IMR-90 (cell line): ENCODE results near the gene TDRD12. TPM values are rescaled to one million over a fixed set of nuclear protein-coding genes. Genes with fewer than 3 reads are reported as not detected.

Experiments
- ATAC-seq: fragments of 200-7000 bp; cut with Tn5 transposase; 2 replicates; pipeline ENCODE4 v1.9.1; 2020; ENCODE audit warnings: low read depth, mild to moderate bottlenecking, moderate library complexity
- BruUV-seq: library from RNA; stranded (reverse); fragments of 400-500 nt; replicated peaks from 2 replicates; lab custom pipeline; 2021; lab: Mats Ljungman, UMichigan
- CTCF ChIA-PET: fragments of 300-600 bp; formaldehyde crosslinking; extraction: SDS; loops from one replicate; lab custom pipeline; 2021; ENCODE audit warnings: antibody characterized with exemption; lab: Yijun Ruan, JAX
- POLR2A ChIA-PET: fragments of 300-600 bp; sonication (Branson Sonifier 250); formaldehyde crosslinking; loops from one replicate; lab custom pipeline; 2022; ENCODE audit warnings: antibody characterized with exemption; ENCODE audit not compliant: unreplicated experiment; lab: Charles Lee
- DNase-seq: peaks from one replicate; pipeline ENCODE4 v3.0.0; 2013
- H2AFZ ChIP-seq: replicated peaks from 2 replicates; pipeline ENCODE3; 2013; ENCODE audit warnings: low read length, mild to moderate bottlenecking; ENCODE audit not compliant: poor library complexity
- H2AK5ac ChIP-seq: 2 replicates; pipeline ENCODE4 v1.6.1; 2013; ENCODE audit warnings: low read depth, low read length, inconsistent platforms
- H2AK9ac ChIP-seq: replicated peaks from 2 replicates; pipeline ENCODE3; 2013; ENCODE audit warnings: mild to moderate bottlenecking, low read depth, low read length, moderate library complexity; ENCODE audit not compliant: poor library complexity
- H2BK120ac ChIP-seq: 2 replicates; pipeline ENCODE4 v1.6.1; 2013; ENCODE audit warnings: low read depth, low read length, inconsistent platforms
- H2BK15ac ChIP-seq: 3 replicates; pipeline ENCODE4 v1.6.1; 2013; ENCODE audit warnings: low read depth, low read length, inconsistent platforms
- H2BK20ac ChIP-seq: 2 replicates; pipeline ENCODE4 v1.6.1; 2013; ENCODE audit warnings: low read depth, mild to moderate bottlenecking, inconsistent platforms, low read length, moderate library complexity
- H2BK5ac ChIP-seq: 2 replicates; pipeline ENCODE4 v1.6.1; 2013; ENCODE audit warnings: mild to moderate bottlenecking, low read depth, low read length, inconsistent platforms; ENCODE audit not compliant: poor library complexity, severe bottlenecking
- H3K14ac ChIP-seq: replicated peaks from 2 replicates; pipeline ENCODE4 v1.6.1; 2013; ENCODE audit warnings: low read depth, low read length, inconsistent platforms
- H3K18ac ChIP-seq: 2 replicates; pipeline ENCODE4 v1.6.1; 2013; ENCODE audit warnings: low read depth, low read length, control low read depth
- H3K23ac ChIP-seq: 2 replicates; pipeline ENCODE4 v1.6.1; 2013; ENCODE audit warnings: low read depth, low read length, inconsistent platforms
- H3K27ac ChIP-seq: 2 replicates; pipeline ENCODE4 v1.5.1; 2013; ENCODE audit warnings: mild to moderate bottlenecking, control low read depth, low read length; ENCODE audit not compliant: insufficient read depth
- H3K27me3 ChIP-seq: 2 replicates; pipeline ENCODE4 v1.6.1; 2013; ENCODE audit warnings: low read length; ENCODE audit not compliant: control insufficient read depth, insufficient read depth
- H3K36me3 ChIP-seq: 2 replicates; pipeline ENCODE4 v1.6.1; 2013; ENCODE audit warnings: low read length, mixed read lengths; ENCODE audit not compliant: control insufficient read depth, insufficient read depth
- H3K4ac ChIP-seq: 2 replicates; pipeline ENCODE4 v1.6.1; 2013; ENCODE audit warnings: low read depth, low read length, inconsistent platforms
- H3K4me1 ChIP-seq: 2 replicates; pipeline ENCODE4 v1.6.1; 2013; ENCODE audit warnings: low read length, mixed read lengths; ENCODE audit not compliant: control insufficient read depth, insufficient read depth
- H3K4me2 ChIP-seq: 2 replicates; pipeline ENCODE4 v1.6.1; 2013; ENCODE audit warnings: low read depth, mild to moderate bottlenecking, control low read depth, low read length, moderate library complexity
- H3K4me3 ChIP-seq: 2 replicates; pipeline ENCODE4 v1.5.1; 2013; ENCODE audit warnings: low read depth, mild to moderate bottlenecking, control low read depth, low read length, moderate library complexity; ENCODE audit not compliant: insufficient read depth
- H3K56ac ChIP-seq: 2 replicates; pipeline ENCODE4 v1.6.1; 2013; ENCODE audit warnings: low read length, inconsistent platforms; ENCODE audit not compliant: insufficient read depth; ENCODE audit errors: extremely low read depth
- H3K79me1 ChIP-seq, 2 experiments: 2 replicates each; pipeline ENCODE4 v1.6.1; 2013; ENCODE audit warnings: low read length in 2 of 2, inconsistent platforms in 1 of 2, low read depth in 1 of 2
- H3K9ac ChIP-seq: 2 replicates; pipeline ENCODE4 v1.6.1; 2013; ENCODE audit warnings: low read depth, low read length, control low read depth
- H3K9me1 ChIP-seq: 2 replicates; pipeline ENCODE4 v1.6.1; 2013; ENCODE audit warnings: low read length, inconsistent platforms; ENCODE audit not compliant: insufficient read depth
- H3K9me3 ChIP-seq: 2 replicates; pipeline ENCODE4 v1.6.1; 2013; ENCODE audit warnings: low read length; ENCODE audit not compliant: control insufficient read depth, insufficient read depth
- H4K20me1 ChIP-seq: 2 replicates; pipeline ENCODE4 v1.6.1; 2013; ENCODE audit warnings: low read length, inconsistent platforms; ENCODE audit not compliant: insufficient read depth
- H4K5ac ChIP-seq: 2 replicates; pipeline ENCODE4 v1.6.1; 2013; ENCODE audit warnings: mild to moderate bottlenecking, low read depth, low read length, control low read depth
- H4K8ac ChIP-seq, 2 experiments: 2 replicates each; pipeline ENCODE4 v1.6.1; 2013; ENCODE audit warnings: low read depth in 2 of 2, low read length in 2 of 2, control low read depth in 1 of 2, inconsistent platforms in 1 of 2
- H4K91ac ChIP-seq: 2 replicates; pipeline ENCODE4 v1.6.1; 2013; ENCODE audit warnings: low read depth, low read length, inconsistent platforms; ENCODE audit not compliant: insufficient read depth
- BHLHE40 ChIP-seq: fragments of 150-350 bp; IDR thresholded peaks from 2 replicates; pipeline ENCODE4 v1.6.1; 2016; ENCODE audit warnings: mild to moderate bottlenecking, low read depth, low read length
- CEBPB ChIP-seq: IDR thresholded peaks from 2 replicates; pipeline ENCODE4 v1.6.1; 2012; ENCODE audit warnings: low read depth, low read length, improper control_type of control experiment
- CHD1 ChIP-seq: IDR thresholded peaks from 2 replicates; pipeline ENCODE4 v1.6.1; 2012; ENCODE audit warnings: low read depth, low read length, improper control_type of control experiment
- FOS ChIP-seq: fragments of 150-350 bp; IDR thresholded peaks from 2 replicates; pipeline ENCODE4 v1.6.1; 2016; ENCODE audit warnings: low read depth, low read length
- MAFK ChIP-seq: IDR thresholded peaks from 2 replicates; pipeline ENCODE4 v1.6.1; 2012; ENCODE audit warnings: low read depth, low read length, improper control_type of control experiment
- MAZ ChIP-seq: IDR thresholded peaks from 2 replicates; pipeline ENCODE4 v1.6.1; 2012; ENCODE audit warnings: low read depth, mild to moderate bottlenecking, low read length, improper control_type of control experiment, moderate library complexity, borderline replicate concordance
- MXI1 ChIP-seq: IDR thresholded peaks from 2 replicates; pipeline ENCODE4 v1.6.1; 2012; ENCODE audit warnings: low read depth, mild to moderate bottlenecking, low read length, moderate library complexity, borderline replicate concordance
- NFE2L2 ChIP-seq: fragments of 150-350 bp; IDR thresholded peaks from 2 replicates; pipeline ENCODE4 v1.6.1; 2016; ENCODE audit warnings: low read depth, mild to moderate bottlenecking, low read length
- POLR2A ChIP-seq: IDR thresholded peaks from 2 replicates; pipeline ENCODE4 v1.6.1; 2012; ENCODE audit warnings: mild to moderate bottlenecking, low read depth, low read length
- RAD21 ChIP-seq: IDR thresholded peaks from 2 replicates; pipeline ENCODE4 v1.6.1; 2012; ENCODE audit warnings: low read length, improper control_type of control experiment
- RCOR1 ChIP-seq: IDR thresholded peaks from 2 replicates; pipeline ENCODE4 v1.6.1; 2012; ENCODE audit warnings: mild to moderate bottlenecking, low read length, improper control_type of control experiment; ENCODE audit not compliant: insufficient replicate concordance
- RFX5 ChIP-seq: IDR thresholded peaks from 2 replicates; pipeline ENCODE4 v1.8.0; 2012; ENCODE audit warnings: low read depth, mild to moderate bottlenecking, low read length, moderate library complexity
- SMC3 ChIP-seq: fragments of 150-350 bp; IDR thresholded peaks from 2 replicates; pipeline ENCODE4 v1.6.1; 2016; ENCODE audit warnings: low read depth, mild to moderate bottlenecking, antibody characterized with exemption, low read length, moderate library complexity
- WGBS, 2 experiments: methylation state at CpG; one replicate each; pipeline versions ENCODE4 v1.1.5 to v1.1.7; 2013; ENCODE audit warnings: missing lambda C conversion rate in 2 of 2; ENCODE audit not compliant: insufficient read length in 1 of 2; ENCODE audit errors: extremely low coverage in 2 of 2; 5-methylcytosine and 5-hydroxymethylcytosine counted together
- dilution Hi-C: fragments of 300-500 bp; cut with HindIII; formaldehyde crosslinking; loops from one replicate; pipeline ENCODE4 v1.14.3; 2018; ENCODE audit warnings: low sequenced_read_pairs; ENCODE audit not compliant: unreplicated experiment
- in situ Hi-C: fragments of 300-500 bp; cut with MboI; formaldehyde crosslinking; loops from 3 replicates; pipeline ENCODE4 v1.14.3; 2019; ENCODE audit warnings: low sequenced_read_pairs, inconsistent platforms, mixed read lengths
- intact Hi-C: fragments of 100-400 bp; cut with micrococcal nuclease; formaldehyde crosslinking; loops from 2 replicates; pipeline ENCODE4 v1.10.0; 2022
- polyA plus RNA-seq, 3 experiments: library from polyadenylated mRNA; depleted of rRNA; stranded (reverse); fragments of >200 nt; gene quantifications; 2 replicates each; pipeline ENCODE4 v1.2.3, GENCODE V29; 2012; ENCODE audit warnings: low replicate concordance in 1 of 3
- total RNA-seq: library from RNA; depleted of rRNA; stranded (reverse); fragments of >200 nt; gene quantifications from 2 replicates; pipeline ENCODE4 v1.2.3, GENCODE V29; 2012
- TF ChIP-seq, protein P1 (sequence below): fragments of 150-350 bp; IDR thresholded peaks from 2 replicates; pipeline ENCODE4 v1.6.1; 2016; ENCODE audit warnings: low read depth, mild to moderate bottlenecking, low read length, moderate library complexity, borderline replicate concordance
- TF ChIP-seq, protein P2 (sequence below): fragments of 150-350 bp; IDR thresholded peaks from 2 replicates; pipeline ENCODE4 v1.6.1; 2017; ENCODE audit warnings: mild to moderate bottlenecking, antibody characterized with exemption, low read length, low read depth

Gene TDRD12
- total and polyA plus RNA-seq, 2 of the 4 experiments (the other 2 are of a cell fraction), result under 0.01 to 0.07 TPM

DNA sequence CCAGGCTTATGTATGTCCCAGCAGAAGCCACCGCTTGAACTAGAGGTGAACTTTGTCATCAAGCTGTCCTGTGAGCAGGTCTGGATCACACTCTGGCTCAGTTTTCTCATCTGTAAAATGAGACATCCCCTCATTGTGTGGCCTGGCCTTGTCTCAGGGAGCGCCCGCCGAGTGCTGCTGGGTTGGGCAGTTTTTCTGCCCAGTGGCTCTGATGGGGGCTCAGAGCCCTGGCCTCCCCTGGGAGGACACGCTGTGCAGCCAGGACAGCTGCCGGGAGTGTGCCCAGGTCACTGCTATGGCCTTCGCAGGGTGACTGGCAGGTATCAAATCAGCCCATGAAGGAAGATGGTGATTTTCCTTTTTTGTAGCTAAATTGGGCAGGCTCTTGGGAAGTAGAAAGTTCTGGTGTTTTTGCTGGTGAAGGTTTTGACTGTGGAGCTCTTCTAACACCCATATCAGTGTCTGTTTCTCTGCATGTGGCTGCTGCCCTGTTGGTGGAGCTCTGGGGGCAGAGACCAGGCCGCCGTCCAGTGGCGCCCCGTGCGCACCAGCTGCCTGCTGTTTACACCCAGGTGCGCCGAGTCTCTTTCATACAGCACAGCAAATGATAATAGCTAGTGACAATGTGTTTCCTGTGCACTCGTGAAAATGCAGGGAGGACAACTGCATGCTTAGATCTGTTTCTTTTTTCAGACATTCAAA lies 109.2 kb downstream of the TDRD12 start:
- H3K9me1 ChIP-seq, result no peaks in the 10 kb centered on the region
- WGBS, 2 experiments, result 20% methylated on average over 1 of the region's 15 CpGs; no CpG with 5 or more reads in 1 of the 2 experiments
- H3K4me1 ChIP-seq, result no peaks in the 10 kb centered on the region
- H2BK15ac ChIP-seq, result no peak overlapping the region
- H2AK5ac ChIP-seq, result no peak overlapping the region
- H2AK9ac ChIP-seq, result no peak overlapping the region
- H2AFZ ChIP-seq, result no peak overlapping the region
- H3K9me3 ChIP-seq, result no peaks in the 10 kb centered on the region
- no peak overlapping the region for H3K23ac ChIP-seq
- H3K14ac ChIP-seq, result no peak overlapping the region
- H3K4ac ChIP-seq, result no peak overlapping the region
- ATAC-seq, result no peak
- in situ Hi-C loops, result no loop called here
- no peak for DNase-seq
- H3K36me3 ChIP-seq, result no peaks in the 10 kb centered on the region
- no peak overlapping the region for H2BK5ac ChIP-seq
- H4K5ac ChIP-seq, result no peak overlapping the region
- no peak overlapping the region for H2BK120ac ChIP-seq
- H4K20me1 ChIP-seq, result no peaks in the 10 kb centered on the region
- dilution Hi-C loops, result no loop called here
- no peak overlapping the region for H4K8ac ChIP-seq
- H3K18ac ChIP-seq, result no peak overlapping the region
- H4K91ac ChIP-seq, result no peak overlapping the region
- H3K27ac ChIP-seq, result no peak overlapping the region
- H3K4me2 ChIP-seq, result no peak overlapping the region
- CTCF ChIA-PET, result interaction anchor here (0.6 kb wide), 1 partner anchor 22 kb away, joined by 3 read pairs; no protein-coding TSS in a partner anchor
- intact Hi-C loops, result no loop called here
- no peaks in the 10 kb centered on the region for H3K79me1 ChIP-seq
- no peak overlapping the region for H3K9ac ChIP-seq
- no peak overlapping the region for H3K4me3 ChIP-seq
- no TSS peak for BruUV-seq
- peaks cover 10% of the 10 kb centered on the region for H3K27me3 ChIP-seq
- POLR2A ChIA-PET, result no interaction called here
- no peak overlapping the region for H2BK20ac ChIP-seq
- no peak for TF ChIP-seq MXI1
- TF ChIP-seq CEBPB, result no peak
- no peak for TF ChIP-seq RFX5
- no peak for TF ChIP-seq RAD21
- TF ChIP-seq BHLHE40, result no peak
- no peak for TF ChIP-seq POLR2A
- no peak for TF ChIP-seq SMC3
- TF ChIP-seq FOS, result no peak
- no peak for TF ChIP-seq MAFK
- no peak for TF ChIP-seq CHD1
- no peak for TF ChIP-seq MAZ
- TF ChIP-seq, protein P1, sequence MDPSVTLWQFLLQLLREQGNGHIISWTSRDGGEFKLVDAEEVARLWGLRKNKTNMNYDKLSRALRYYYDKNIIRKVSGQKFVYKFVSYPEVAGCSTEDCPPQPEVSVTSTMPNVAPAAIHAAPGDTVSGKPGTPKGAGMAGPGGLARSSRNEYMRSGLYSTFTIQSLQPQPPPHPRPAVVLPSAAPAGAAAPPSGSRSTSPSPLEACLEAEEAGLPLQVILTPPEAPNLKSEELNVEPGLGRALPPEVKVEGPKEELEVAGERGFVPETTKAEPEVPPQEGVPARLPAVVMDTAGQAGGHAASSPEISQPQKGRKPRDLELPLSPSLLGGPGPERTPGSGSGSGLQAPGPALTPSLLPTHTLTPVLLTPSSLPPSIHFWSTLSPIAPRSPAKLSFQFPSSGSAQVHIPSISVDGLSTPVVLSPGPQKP, result no peak
- no peak for TF ChIP-seq NFE2L2
- TF ChIP-seq RCOR1, result no peak
- TF ChIP-seq, protein P2, sequence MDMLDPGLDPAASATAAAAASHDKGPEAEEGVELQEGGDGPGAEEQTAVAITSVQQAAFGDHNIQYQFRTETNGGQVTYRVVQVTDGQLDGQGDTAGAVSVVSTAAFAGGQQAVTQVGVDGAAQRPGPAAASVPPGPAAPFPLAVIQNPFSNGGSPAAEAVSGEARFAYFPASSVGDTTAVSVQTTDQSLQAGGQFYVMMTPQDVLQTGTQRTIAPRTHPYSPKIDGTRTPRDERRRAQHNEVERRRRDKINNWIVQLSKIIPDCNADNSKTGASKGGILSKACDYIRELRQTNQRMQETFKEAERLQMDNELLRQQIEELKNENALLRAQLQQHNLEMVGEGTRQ, result no peak
- no peak overlapping the region for H3K56ac ChIP-seq
